ENCODE results near the gene GNA15.

DNA sequence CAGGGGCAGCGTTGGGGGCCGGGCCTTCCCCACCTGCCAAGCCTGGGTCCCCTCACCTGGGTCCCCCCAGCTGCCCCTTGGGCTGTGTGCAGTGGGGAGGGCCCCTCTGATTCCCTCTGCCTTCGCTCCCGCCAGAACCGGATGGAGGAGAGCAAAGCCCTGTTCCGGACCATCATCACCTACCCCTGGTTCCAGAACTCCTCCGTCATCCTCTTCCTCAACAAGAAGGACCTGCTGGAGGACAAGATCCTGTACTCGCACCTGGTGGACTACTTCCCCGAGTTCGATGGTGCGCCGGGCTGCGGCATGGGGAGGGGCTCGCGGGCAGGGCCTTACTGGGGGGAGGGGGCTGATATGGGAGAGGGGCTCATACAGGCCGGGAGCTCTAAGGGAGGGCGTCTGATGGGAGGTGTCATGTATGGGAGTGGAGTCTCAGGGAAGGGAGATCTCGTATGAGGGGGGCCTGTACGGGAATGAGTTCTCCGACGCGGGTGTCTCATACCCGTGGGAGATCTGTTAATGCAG is 16.7 kb upstream of the GNA15 start:
- TF ChIP-seq, protein P1, sequence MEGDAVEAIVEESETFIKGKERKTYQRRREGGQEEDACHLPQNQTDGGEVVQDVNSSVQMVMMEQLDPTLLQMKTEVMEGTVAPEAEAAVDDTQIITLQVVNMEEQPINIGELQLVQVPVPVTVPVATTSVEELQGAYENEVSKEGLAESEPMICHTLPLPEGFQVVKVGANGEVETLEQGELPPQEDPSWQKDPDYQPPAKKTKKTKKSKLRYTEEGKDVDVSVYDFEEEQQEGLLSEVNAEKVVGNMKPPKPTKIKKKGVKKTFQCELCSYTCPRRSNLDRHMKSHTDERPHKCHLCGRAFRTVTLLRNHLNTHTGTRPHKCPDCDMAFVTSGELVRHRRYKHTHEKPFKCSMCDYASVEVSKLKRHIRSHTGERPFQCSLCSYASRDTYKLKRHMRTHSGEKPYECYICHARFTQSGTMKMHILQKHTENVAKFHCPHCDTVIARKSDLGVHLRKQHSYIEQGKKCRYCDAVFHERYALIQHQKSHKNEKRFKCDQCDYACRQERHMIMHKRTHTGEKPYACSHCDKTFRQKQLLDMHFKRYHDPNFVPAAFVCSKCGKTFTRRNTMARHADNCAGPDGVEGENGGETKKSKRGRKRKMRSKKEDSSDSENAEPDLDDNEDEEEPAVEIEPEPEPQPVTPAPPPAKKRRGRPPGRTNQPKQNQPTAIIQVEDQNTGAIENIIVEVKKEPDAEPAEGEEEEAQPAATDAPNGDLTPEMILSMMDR (IDR thresholded peaks at IDR 0.05), result no peak
- no peak for TF ChIP-seq POLR2A (IDR thresholded peaks at IDR 0.05)
